ENCODE results near the gene CES3.

The CES3 gene

DNA sequence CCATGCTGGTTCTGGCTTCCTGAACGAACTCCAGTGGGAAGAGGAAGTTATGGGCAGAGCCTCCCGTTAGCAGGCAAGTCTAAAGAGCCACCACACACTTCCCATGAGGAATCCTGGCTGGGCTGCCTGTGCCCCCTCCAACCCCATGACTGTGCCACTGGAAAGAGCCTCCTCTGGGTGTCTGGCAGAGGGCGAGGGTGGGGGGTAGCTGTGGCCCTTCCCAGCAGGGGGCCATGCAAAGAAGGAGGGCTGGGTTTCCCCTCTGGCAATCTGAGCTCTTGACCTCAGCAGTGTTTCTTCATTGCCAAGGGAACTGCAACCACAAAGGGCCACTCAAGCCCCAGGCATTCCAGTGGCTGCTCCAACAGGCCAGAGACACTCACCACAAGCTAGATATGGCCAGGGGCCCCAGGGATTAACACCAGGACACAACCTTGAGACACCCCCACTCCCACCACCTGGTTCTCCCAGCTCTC is 34.1 kb upstream of the CES3 start:
- TF ChIP-seq, protein P1, sequence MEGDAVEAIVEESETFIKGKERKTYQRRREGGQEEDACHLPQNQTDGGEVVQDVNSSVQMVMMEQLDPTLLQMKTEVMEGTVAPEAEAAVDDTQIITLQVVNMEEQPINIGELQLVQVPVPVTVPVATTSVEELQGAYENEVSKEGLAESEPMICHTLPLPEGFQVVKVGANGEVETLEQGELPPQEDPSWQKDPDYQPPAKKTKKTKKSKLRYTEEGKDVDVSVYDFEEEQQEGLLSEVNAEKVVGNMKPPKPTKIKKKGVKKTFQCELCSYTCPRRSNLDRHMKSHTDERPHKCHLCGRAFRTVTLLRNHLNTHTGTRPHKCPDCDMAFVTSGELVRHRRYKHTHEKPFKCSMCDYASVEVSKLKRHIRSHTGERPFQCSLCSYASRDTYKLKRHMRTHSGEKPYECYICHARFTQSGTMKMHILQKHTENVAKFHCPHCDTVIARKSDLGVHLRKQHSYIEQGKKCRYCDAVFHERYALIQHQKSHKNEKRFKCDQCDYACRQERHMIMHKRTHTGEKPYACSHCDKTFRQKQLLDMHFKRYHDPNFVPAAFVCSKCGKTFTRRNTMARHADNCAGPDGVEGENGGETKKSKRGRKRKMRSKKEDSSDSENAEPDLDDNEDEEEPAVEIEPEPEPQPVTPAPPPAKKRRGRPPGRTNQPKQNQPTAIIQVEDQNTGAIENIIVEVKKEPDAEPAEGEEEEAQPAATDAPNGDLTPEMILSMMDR (conservative IDR thresholded peaks at IDR 0.05; ENCODE audit: low read depth, low read length): no peak
- H3K4me3 ChIP-seq (ENCODE audit: low read depth, low read length): no peak overlapping the region
- peak; percentile 92 for DNase-seq (ENCODE audit: low read depth)

DNA sequence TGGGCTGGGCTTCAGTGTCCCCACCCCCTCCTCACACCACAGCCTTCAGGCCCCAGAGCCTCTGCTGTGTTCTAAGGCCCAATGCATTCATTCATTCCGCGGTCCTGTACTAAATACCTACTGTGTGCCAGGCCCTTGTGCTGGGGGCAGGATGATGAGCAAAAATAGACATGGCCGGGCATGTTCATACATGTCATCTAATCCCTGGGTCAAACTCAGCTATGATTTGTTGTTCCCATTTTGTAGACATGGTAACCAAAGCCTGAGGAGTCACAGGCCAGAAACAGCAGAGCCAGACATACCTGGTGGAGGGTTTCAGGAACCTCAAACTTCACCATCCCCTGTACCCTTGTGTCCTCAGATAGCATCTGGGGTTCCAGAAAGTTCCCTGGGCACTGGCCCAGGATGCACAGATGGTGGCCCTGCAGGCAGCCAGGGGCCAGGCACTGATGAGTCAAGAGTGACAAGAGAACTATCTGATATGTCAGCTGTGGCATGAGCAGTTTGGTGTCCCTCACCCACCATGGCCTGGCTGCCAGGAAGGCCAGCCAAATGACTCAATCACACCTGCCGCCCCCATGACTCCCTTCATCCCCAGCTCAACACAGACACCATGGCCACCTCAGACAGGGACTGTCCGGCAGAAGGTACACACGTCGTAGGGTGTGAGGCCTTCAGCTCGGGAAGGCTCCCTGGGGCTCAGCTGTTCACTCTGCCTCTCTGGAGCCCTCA is 33.0 kb upstream of the CES3 start:
- TF ChIP-seq, protein P1 (conservative IDR thresholded peaks at IDR 0.05; ENCODE audit: low read depth, low read length): no peak
- no peak for DNase-seq (ENCODE audit: low read depth)
- H3K4me3 ChIP-seq (ENCODE audit: low read depth, low read length): no peak overlapping the region

DNA sequence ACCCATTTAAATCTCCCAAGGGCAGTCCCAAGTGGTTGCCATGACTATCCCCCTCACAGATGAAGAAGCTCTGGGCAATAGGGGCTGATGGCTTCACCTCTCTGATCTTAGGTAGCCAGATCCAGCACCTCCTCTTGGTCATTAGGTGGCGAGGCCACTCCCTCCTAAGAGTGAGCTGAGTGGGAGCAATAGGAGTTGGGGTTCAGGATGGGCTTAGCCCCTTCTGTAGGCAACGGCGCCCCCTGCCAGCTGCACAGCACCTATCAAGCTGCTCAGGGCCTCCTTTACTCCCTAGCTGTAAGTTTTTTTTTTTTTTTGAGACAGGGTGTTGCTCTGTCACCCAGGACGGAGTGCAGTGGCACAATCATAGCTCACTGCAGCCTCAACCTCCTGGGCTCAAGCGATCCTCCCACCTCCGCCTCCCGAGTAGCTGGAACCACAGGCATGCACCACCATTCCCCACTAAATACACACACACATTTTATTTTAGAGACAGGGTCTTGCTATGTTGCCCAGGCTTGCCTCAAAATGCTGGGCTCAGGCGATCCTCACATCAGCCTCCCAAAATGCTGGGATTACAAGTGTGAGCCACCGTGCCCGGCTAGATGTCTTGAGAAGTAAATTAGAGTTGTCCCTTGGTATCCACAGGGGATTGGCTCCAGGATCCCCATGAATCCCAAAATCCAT is 32.2 kb upstream of the CES3 start:
- no peak overlapping the region for H3K4me3 ChIP-seq (ENCODE audit: low read depth, low read length)
- DNase-seq (ENCODE audit: low read depth): peak; percentile 51
- TF ChIP-seq, protein P1 (conservative IDR thresholded peaks at IDR 0.05; ENCODE audit: low read depth, low read length): peak; percentile 70

DNA sequence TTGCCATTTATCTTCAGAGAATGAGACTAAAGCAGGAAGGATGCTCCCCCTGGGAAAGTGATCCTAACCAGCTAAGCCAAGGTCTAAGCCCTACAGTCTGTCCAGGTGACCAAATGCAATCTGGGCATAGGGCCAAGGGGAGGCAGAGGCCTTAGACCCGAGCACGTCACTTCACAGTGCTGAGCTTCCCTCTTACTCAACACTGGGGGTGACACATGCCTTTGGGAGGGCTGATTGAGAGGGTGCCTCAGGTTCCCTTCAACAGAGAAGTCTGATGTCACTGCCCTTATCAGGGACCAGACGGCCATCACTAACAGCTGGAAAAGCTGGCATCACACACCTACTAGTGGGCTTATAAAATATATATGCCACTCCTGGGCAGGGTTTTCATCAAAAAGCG is 30.9 kb upstream of the CES3 start:
- TF ChIP-seq, protein P1 (conservative IDR thresholded peaks at IDR 0.05; ENCODE audit: low read depth, low read length): no peak
- DNase-seq (ENCODE audit: low read depth): peak; percentile 75
- H3K4me3 ChIP-seq (ENCODE audit: low read depth, low read length): no peak overlapping the region

DNA sequence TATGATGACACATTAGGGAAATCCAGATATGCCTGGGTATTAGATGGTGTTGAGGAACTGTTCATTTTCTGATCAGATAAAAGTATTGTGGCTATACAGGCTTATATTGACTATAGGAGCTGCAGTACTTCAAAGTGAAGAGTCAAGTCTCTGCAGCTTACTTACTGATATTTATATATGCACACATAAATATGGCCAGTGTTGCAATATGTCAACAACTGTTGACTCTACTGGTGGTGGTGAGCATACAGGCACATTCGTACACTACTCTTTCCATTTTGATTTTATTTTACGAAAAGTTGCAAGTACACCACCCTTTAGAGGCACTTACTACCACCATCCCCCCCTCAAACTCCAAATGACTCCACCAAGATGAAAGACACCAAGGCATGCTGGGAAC is 29.4 kb upstream of the CES3 start:
- TF ChIP-seq, protein P1 (conservative IDR thresholded peaks at IDR 0.05; ENCODE audit: low read depth, low read length): no peak
- no peak for DNase-seq (ENCODE audit: low read depth)
- H3K4me3 ChIP-seq (ENCODE audit: low read depth, low read length): no peak overlapping the region

DNA sequence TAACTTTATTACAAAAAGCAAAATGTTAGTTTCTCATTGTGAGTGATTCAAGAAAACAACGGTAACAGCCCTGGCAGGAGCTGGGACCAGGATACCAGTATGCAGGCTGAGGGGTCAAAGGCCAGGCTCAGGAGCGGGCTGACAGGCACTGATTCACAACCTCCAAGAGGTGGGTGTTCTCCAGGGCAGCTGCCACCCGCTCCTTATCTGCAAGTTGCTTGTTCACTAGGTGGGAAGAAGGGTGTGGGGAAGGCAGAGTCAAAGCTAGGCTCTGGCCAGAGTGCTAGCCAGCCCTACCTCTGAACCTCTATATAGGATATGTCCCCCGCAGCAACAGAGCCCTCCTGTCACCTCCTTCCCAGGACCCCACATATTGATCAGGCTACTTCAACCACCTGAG is 29.0 kb upstream of the CES3 start:
- TF ChIP-seq, protein P1 (conservative IDR thresholded peaks at IDR 0.05; ENCODE audit: low read depth, low read length): no peak
- DNase-seq (ENCODE audit: low read depth): no peak
- H3K4me3 ChIP-seq (ENCODE audit: low read depth, low read length): no peak overlapping the region

Measured in choroid plexus epithelial cell (primary cell).